ENCODE measurements around the gene ZSCAN31.
A peak's percentile ranks its signal among the peaks of the same experiment; 100 is the strongest.

Gene ZSCAN31

GRCh38 chr6:28281288-28282064, 54.5 kb downstream of the ZSCAN31 start, which contains the start of gene PGBD1:
PGBD1 (plus strand) TSS chr6:28281572; CDS start chr6:28283814, 2,242 bp downstream.
- 0 out of 2 replicates have a peak, but pooled peaks have one; percentile 7 for TF ChIP-seq CTCF (conservative IDR thresholded peaks at IDR 0.05)
- H3K27ac ChIP-seq, result peak within 1 kb of the TSS; percentile 60

GRCh38 chr6:28280595-28281287, 55.2 kb downstream of the ZSCAN31 start:
- peak overlapping the region; percentile 60 for H3K27ac ChIP-seq

GRCh38 chr6:28277746-28278145, 58.2 kb downstream of the ZSCAN31 start:
- H3K27ac ChIP-seq, result no peak overlapping the region
- no peak for TF ChIP-seq CTCF (conservative IDR thresholded peaks at IDR 0.05)

More at GRCh38 chr6:28280595-28281287, 55.2 kb downstream of the ZSCAN31 start:
- no peak for TF ChIP-seq CTCF (conservative IDR thresholded peaks at IDR 0.05)

GRCh38 chr6:28274888-28275287, 61.1 kb downstream of the ZSCAN31 start:
- H3K27ac ChIP-seq, result no peak overlapping the region
- TF ChIP-seq CTCF (conservative IDR thresholded peaks at IDR 0.05), result no peak
